ENCODE data around the gene TCTA.

Gene TCTA

GRCh38 chr3:49434731-49435130 lies 22.5 kb downstream of the TCTA start:
- Histone ChIP-seq H3K4me1 (ENCODE audit: control insufficient read depth, insufficient read depth, low read length) (no peaks in the 10 kb centered on the region), H3K36me3 (ENCODE audit: control insufficient read depth, insufficient read depth, low read length) (no peaks in the 10 kb centered on the region), H3K27me3 (ENCODE audit: control insufficient read depth, insufficient read depth, low read length) (no peaks in the 10 kb centered on the region), H3K9ac (ENCODE audit: low read depth, low read length) (no peak overlapping the region), H3K4me3 (ENCODE audit: low read depth, low read length) (no peak overlapping the region), H3K9me3 (ENCODE audit: control insufficient read depth, insufficient read depth, low read length) (no peaks in the 10 kb centered on the region)

GRCh38 chr3:49445391-49445790 lies 33.2 kb downstream of the TCTA start:
- no peaks in the 10 kb centered on the region for H3K4me1 ChIP-seq (ENCODE audit: control insufficient read depth, insufficient read depth, low read length)
- H3K36me3 ChIP-seq (ENCODE audit: control insufficient read depth, insufficient read depth, low read length) = no peaks in the 10 kb centered on the region
- no peak overlapping the region for H3K9ac ChIP-seq (ENCODE audit: low read depth, low read length)
- H3K9me3 ChIP-seq (ENCODE audit: control insufficient read depth, insufficient read depth, low read length) = no peaks in the 10 kb centered on the region
- H3K4me3 ChIP-seq (ENCODE audit: low read depth, low read length) = no peak overlapping the region
- H3K27me3 ChIP-seq (ENCODE audit: control insufficient read depth, insufficient read depth, low read length) = no peaks in the 10 kb centered on the region

- no peak overlapping the region for H3K4me3 ChIP-seq (ENCODE audit: low read depth, low read length)
- no peak overlapping the region for H3K9ac ChIP-seq (ENCODE audit: low read depth, low read length)
- H3K4me1 ChIP-seq (ENCODE audit: control insufficient read depth, insufficient read depth, low read length) = peaks cover 7% of the 10 kb centered on the region
- H3K9me3 ChIP-seq (ENCODE audit: control insufficient read depth, insufficient read depth, low read length) = no peaks in the 10 kb centered on the region
- H3K27me3 ChIP-seq (ENCODE audit: control insufficient read depth, insufficient read depth, low read length) = no peaks in the 10 kb centered on the region
- no peaks in the 10 kb centered on the region for H3K36me3 ChIP-seq (ENCODE audit: control insufficient read depth, insufficient read depth, low read length)
Observed at GRCh38 chr3:49453621-49454020, 41.4 kb downstream of the TCTA start.

GRCh38 chr3:49454458-49454857 lies 42.2 kb downstream of the TCTA start:
- Histone ChIP-seq H3K4me3 (ENCODE audit: low read depth, low read length) (no peak overlapping the region), H3K9ac (ENCODE audit: low read depth, low read length) (no peak overlapping the region), H3K36me3 (ENCODE audit: control insufficient read depth, insufficient read depth, low read length) (no peaks in the 10 kb centered on the region), H3K27me3 (ENCODE audit: control insufficient read depth, insufficient read depth, low read length) (no peaks in the 10 kb centered on the region), H3K4me1 (ENCODE audit: control insufficient read depth, insufficient read depth, low read length) (peaks cover 15% of the 10 kb centered on the region), H3K9me3 (ENCODE audit: control insufficient read depth, insufficient read depth, low read length) (no peaks in the 10 kb centered on the region)

- Histone ChIP-seq H3K9ac (ENCODE audit: low read depth, low read length) (no peak overlapping the region), H3K4me1 (ENCODE audit: control insufficient read depth, insufficient read depth, low read length) (peaks cover 20% of the 10 kb centered on the region), H3K4me3 (ENCODE audit: low read depth, low read length) (no peak overlapping the region), H3K9me3 (ENCODE audit: control insufficient read depth, insufficient read depth, low read length) (no peaks in the 10 kb centered on the region), H3K36me3 (ENCODE audit: control insufficient read depth, insufficient read depth, low read length) (no peaks in the 10 kb centered on the region), H3K27me3 (ENCODE audit: control insufficient read depth, insufficient read depth, low read length) (no peaks in the 10 kb centered on the region)
Observed at GRCh38 chr3:49454898-49455681, 42.9 kb downstream of the TCTA start.

- no peak overlapping the region for H3K4me3 ChIP-seq (ENCODE audit: low read depth, low read length)
Observed at GRCh38 chr3:49456466-49456865, 44.2 kb downstream of the TCTA start.

GRCh38 chr3:49460188-49460890 lies 48.1 kb downstream of the TCTA start:
- H3K4me1 ChIP-seq (ENCODE audit: control insufficient read depth, insufficient read depth, low read length) = peaks cover 30% of the 10 kb centered on the region
- no peaks in the 10 kb centered on the region for H3K27me3 ChIP-seq (ENCODE audit: control insufficient read depth, insufficient read depth, low read length)
- H3K9me3 ChIP-seq (ENCODE audit: control insufficient read depth, insufficient read depth, low read length) = no peaks in the 10 kb centered on the region
- no peak overlapping the region for H3K4me3 ChIP-seq (ENCODE audit: low read depth, low read length)
- no peaks in the 10 kb centered on the region for H3K36me3 ChIP-seq (ENCODE audit: control insufficient read depth, insufficient read depth, low read length)
- H3K9ac ChIP-seq (ENCODE audit: low read depth, low read length) = no peak overlapping the region

More at GRCh38 chr3:49456466-49456865, 44.2 kb downstream of the TCTA start:
- H3K9me3 ChIP-seq (ENCODE audit: control insufficient read depth, insufficient read depth, low read length) = no peaks in the 10 kb centered on the region
- H3K4me1 ChIP-seq (ENCODE audit: control insufficient read depth, insufficient read depth, low read length) = peaks cover 27% of the 10 kb centered on the region
- H3K9ac ChIP-seq (ENCODE audit: low read depth, low read length) = no peak overlapping the region
- H3K36me3 ChIP-seq (ENCODE audit: control insufficient read depth, insufficient read depth, low read length) = no peaks in the 10 kb centered on the region
- H3K27me3 ChIP-seq (ENCODE audit: control insufficient read depth, insufficient read depth, low read length) = no peaks in the 10 kb centered on the region

GRCh38 chr3:49460956-49461355 lies 48.7 kb downstream of the TCTA start:
- no peak overlapping the region for H3K4me3 ChIP-seq (ENCODE audit: low read depth, low read length)

GRCh38 chr3:49461443-49462171 lies 49.4 kb downstream of the TCTA start:
- H3K9ac ChIP-seq (ENCODE audit: low read depth, low read length) = peak overlapping the region; percentile 42
- no peaks in the 10 kb centered on the region for H3K36me3 ChIP-seq (ENCODE audit: control insufficient read depth, insufficient read depth, low read length)
- H3K4me3 ChIP-seq (ENCODE audit: low read depth, low read length) = no peak overlapping the region
- no peaks in the 10 kb centered on the region for H3K9me3 ChIP-seq (ENCODE audit: control insufficient read depth, insufficient read depth, low read length)
- peaks cover 29% of the 10 kb centered on the region for H3K4me1 ChIP-seq (ENCODE audit: control insufficient read depth, insufficient read depth, low read length)
- no peaks in the 10 kb centered on the region for H3K27me3 ChIP-seq (ENCODE audit: control insufficient read depth, insufficient read depth, low read length)

More at GRCh38 chr3:49460956-49461355, 48.7 kb downstream of the TCTA start:
- no peaks in the 10 kb centered on the region for H3K27me3 ChIP-seq (ENCODE audit: control insufficient read depth, insufficient read depth, low read length)
- H3K9me3 ChIP-seq (ENCODE audit: control insufficient read depth, insufficient read depth, low read length) = no peaks in the 10 kb centered on the region
- peaks cover 29% of the 10 kb centered on the region for H3K4me1 ChIP-seq (ENCODE audit: control insufficient read depth, insufficient read depth, low read length)
- peak overlapping the region; percentile 42 for H3K9ac ChIP-seq (ENCODE audit: low read depth, low read length)
- no peaks in the 10 kb centered on the region for H3K36me3 ChIP-seq (ENCODE audit: control insufficient read depth, insufficient read depth, low read length)

- H3K27me3 ChIP-seq (ENCODE audit: control insufficient read depth, insufficient read depth, low read length) = no peaks in the 10 kb centered on the region
- H3K9me3 ChIP-seq (ENCODE audit: control insufficient read depth, insufficient read depth, low read length) = no peaks in the 10 kb centered on the region
- no peaks in the 10 kb centered on the region for H3K36me3 ChIP-seq (ENCODE audit: control insufficient read depth, insufficient read depth, low read length)
- peak overlapping the region; percentile 4 for H3K9ac ChIP-seq (ENCODE audit: low read depth, low read length)
- no peak overlapping the region for H3K4me3 ChIP-seq (ENCODE audit: low read depth, low read length)
- H3K4me1 ChIP-seq (ENCODE audit: control insufficient read depth, insufficient read depth, low read length) = peaks cover 29% of the 10 kb centered on the region
Observed at GRCh38 chr3:49462222-49462621, 50.0 kb downstream of the TCTA start.

- Histone ChIP-seq H3K27me3 (ENCODE audit: control insufficient read depth, insufficient read depth, low read length) (no peaks in the 10 kb centered on the region), H3K4me1 (ENCODE audit: control insufficient read depth, insufficient read depth, low read length) (peaks cover 20% of the 10 kb centered on the region), H3K9ac (ENCODE audit: low read depth, low read length) (no peak overlapping the region), H3K36me3 (ENCODE audit: control insufficient read depth, insufficient read depth, low read length) (no peaks in the 10 kb centered on the region), H3K4me3 (ENCODE audit: low read depth, low read length) (no peak overlapping the region), H3K9me3 (ENCODE audit: control insufficient read depth, insufficient read depth, low read length) (no peaks in the 10 kb centered on the region)
Observed at GRCh38 chr3:49465270-49466034, 53.2 kb downstream of the TCTA start.
